H1 (cell line): Measurements from ENCODE around the gene MGAT5. TPM values are rescaled to one million over a fixed set of nuclear protein-coding genes. Genes with fewer than 3 reads are reported as not detected.

Source experiments
- CTCF ChIA-PET: fragments of 300-600 bp; sonication (Branson Sonifier 250); formaldehyde crosslinking; loops from one replicate; lab custom pipeline; 2021; ENCODE audit not compliant: partially characterized antibody; lab: Charles Lee
- POLR2A ChIA-PET: fragments of 300-600 bp; sonication (Branson Sonifier 250); formaldehyde crosslinking; loops from one replicate; lab custom pipeline; 2021; ENCODE audit warnings: inconsistent platforms; ENCODE audit not compliant: partially characterized antibody; lab: Charles Lee
- DNase-seq, 2 experiments: peaks; one replicate each; pipeline versions ENCODE4 v3.0.0 to v3.0.0-alpha.2; 2010 to 2022; ENCODE audit warnings: low spot score in 2 of 2, low read depth in 1 of 2, mixed read lengths in 1 of 2
- FAIRE-seq: peaks from 2 replicates; lab custom pipeline; 2011; peaks lifted over from hg19 to GRCh38; lab: Jason Lieb, UNC
- H2AFZ ChIP-seq: 2 replicates; pipeline ENCODE4 v1.8.1; 2012; ENCODE audit warnings: low read length, inconsistent platforms
- H2AK5ac ChIP-seq: 2 replicates; pipeline ENCODE4 v1.6.1; 2013; ENCODE audit warnings: low read depth, low read length
- H2BK120ac ChIP-seq: replicated peaks from 2 replicates; pipeline ENCODE3; 2013; ENCODE audit warnings: low read depth, low read length, inconsistent platforms
- H2BK12ac ChIP-seq: 2 replicates; pipeline ENCODE4 v1.6.1; 2013; ENCODE audit warnings: low read depth, low read length
- H2BK15ac ChIP-seq: 2 replicates; pipeline ENCODE4 v1.6.1; 2013; ENCODE audit warnings: low read length
- H2BK20ac ChIP-seq: 2 replicates; pipeline ENCODE4 v1.6.1; 2013; ENCODE audit warnings: low read length
- H2BK5ac ChIP-seq: 2 replicates; pipeline ENCODE4 v1.6.1; 2013; ENCODE audit warnings: low read depth, low read length
- H3K14ac ChIP-seq: 2 replicates; pipeline ENCODE4 v1.6.1; 2013; ENCODE audit warnings: inconsistent platforms; ENCODE audit not compliant: insufficient read length
- H3K18ac ChIP-seq: 2 replicates; pipeline ENCODE4 v1.6.1; 2013; ENCODE audit warnings: low read length; ENCODE audit errors: extremely low read depth
- H3K23ac ChIP-seq: 2 replicates; pipeline ENCODE4 v1.6.1; 2013; ENCODE audit warnings: inconsistent platforms; ENCODE audit not compliant: insufficient read length
- H3K23me2 ChIP-seq: 2 replicates; pipeline ENCODE4 v1.6.1; 2013; ENCODE audit warnings: low read depth, low read length
- H3K27ac ChIP-seq: 2 replicates; pipeline ENCODE4 v1.6.1; 2011; ENCODE audit warnings: low read depth, low read length, inconsistent platforms
- H3K27me3 ChIP-seq, 4 experiments: replicated peaks in 1 of 4; 1 replicate in 1 of 4; 2 replicates in 3 of 4; pipeline versions ENCODE4 v1.6.1 to v1.8.1; 2011 to 2013; ENCODE audit warnings: low read length in 3 of 4, mild to moderate bottlenecking in 3 of 4, inconsistent platforms in 2 of 4, mixed read lengths in 2 of 4, moderate library complexity in 1 of 4; ENCODE audit not compliant: control insufficient read depth in 3 of 4, insufficient read depth in 3 of 4; ENCODE audit errors: extremely low read depth in 1 of 4
- H3K36me3 ChIP-seq, 4 experiments: 2 replicates each; pipeline versions ENCODE4 v1.6.1 to v1.8.1; 2011 to 2013; ENCODE audit warnings: mild to moderate bottlenecking in 4 of 4, low read length in 3 of 4, moderate library complexity in 2 of 4, control low read depth in 1 of 4, inconsistent platforms in 1 of 4; ENCODE audit not compliant: insufficient read depth in 4 of 4, control insufficient read depth in 2 of 4
- H3K4ac ChIP-seq: replicated peaks from 2 replicates; pipeline ENCODE3; 2013; ENCODE audit warnings: low read length, low read depth, mixed read lengths, inconsistent platforms; ENCODE audit not compliant: insufficient read length
- H3K4me1 ChIP-seq, 4 experiments: replicated peaks in 1 of 4; 1 replicate in 1 of 4; 2 replicates in 3 of 4; pipeline versions ENCODE4 v1.6.1 to v1.8.1; 2011 to 2013; ENCODE audit warnings: low read length in 3 of 4, inconsistent platforms in 2 of 4, mixed read lengths in 1 of 4; ENCODE audit not compliant: insufficient read depth in 4 of 4, control insufficient read depth in 3 of 4
- H3K4me2 ChIP-seq, 2 experiments: 2 replicates each; pipeline versions ENCODE4 v1.6.1 to v1.8.1; 2011 to 2013; ENCODE audit warnings: low read depth in 2 of 2, low read length in 2 of 2, control low read depth in 1 of 2, inconsistent platforms in 1 of 2, mild to moderate bottlenecking in 1 of 2; ENCODE audit not compliant: insufficient read depth in 1 of 2
- H3K4me3 ChIP-seq, 4 experiments: fragments of 200-600, 300-600 bp in 1 of 4; sonication (generic), shearing (Covaris generic), sonication (Bioruptor Twin) in 1 of 4; 2 replicates each; pipeline versions ENCODE4 v1.5.1 to v1.8.1; 2011 to 2016; ENCODE audit warnings: low read length in 4 of 4, low read depth in 3 of 4, control low read depth in 2 of 4, inconsistent platforms in 2 of 4, mild to moderate bottlenecking in 2 of 4, mixed read lengths in 1 of 4, moderate library complexity in 1 of 4; ENCODE audit not compliant: insufficient read depth in 2 of 4; ENCODE audit errors: extremely low read depth in 1 of 4
- H3K56ac ChIP-seq: replicated peaks from 2 replicates; pipeline ENCODE3; 2013; ENCODE audit warnings: low read depth, mild to moderate bottlenecking, mixed read lengths, low read length, inconsistent platforms; ENCODE audit not compliant: insufficient read length
- H3K79me1 ChIP-seq: 2 replicates; pipeline ENCODE4 v1.6.1; 2013; ENCODE audit warnings: low read depth, low read length, control low read depth
- H3K79me2 ChIP-seq, 2 experiments: 2 replicates each; pipeline versions ENCODE4 v1.6.1 to v1.8.1; 2012 to 2013; ENCODE audit warnings: low read length in 2 of 2, mild to moderate bottlenecking in 2 of 2, inconsistent platforms in 1 of 2; ENCODE audit not compliant: insufficient read depth in 2 of 2, control insufficient read depth in 1 of 2
- H3K9ac ChIP-seq, 4 experiments: replicated peaks in 1 of 4; 1 replicate in 1 of 4; 2 replicates in 3 of 4; pipeline versions ENCODE4 v1.6.1 to v1.8.1; 2011 to 2013; ENCODE audit warnings: low read depth in 3 of 4, low read length in 3 of 4, control low read depth in 2 of 4, mild to moderate bottlenecking in 2 of 4, moderate library complexity in 2 of 4, inconsistent platforms in 1 of 4; ENCODE audit errors: extremely low read depth in 1 of 4
- H3K9me3 ChIP-seq, 2 experiments: 2 replicates each; pipeline versions ENCODE4 v1.6.1 to v1.8.1; 2012 to 2013; ENCODE audit warnings: mild to moderate bottlenecking in 2 of 2, moderate library complexity in 2 of 2, control low read depth in 1 of 2, inconsistent platforms in 1 of 2, low read depth in 1 of 2, low read length in 1 of 2, mixed read lengths in 1 of 2; ENCODE audit not compliant: insufficient read depth in 2 of 2
- H4K20me1 ChIP-seq, 2 experiments: replicated peaks in 1 of 2; 2 replicates each; pipeline versions ENCODE3 to v1.8.1; 2011 to 2013; ENCODE audit warnings: inconsistent platforms in 2 of 2, low read length in 2 of 2, mild to moderate bottlenecking in 1 of 2; ENCODE audit not compliant: insufficient read depth in 2 of 2, control insufficient read depth in 1 of 2
- H4K5ac ChIP-seq: 2 replicates; pipeline ENCODE4 v1.6.1; 2013; ENCODE audit warnings: low read length, low read depth, mixed read lengths, inconsistent platforms; ENCODE audit not compliant: insufficient read length
- H4K8ac ChIP-seq: 2 replicates; pipeline ENCODE4 v1.8.0; 2013; ENCODE audit warnings: mild to moderate bottlenecking, moderate library complexity, low read length, inconsistent platforms; ENCODE audit not compliant: insufficient read depth; ENCODE audit errors: extremely low read depth
- H4K91ac ChIP-seq: replicated peaks from 2 replicates; pipeline ENCODE3; 2013; ENCODE audit warnings: low read length, mixed read lengths, inconsistent platforms; ENCODE audit not compliant: insufficient read length
- ATF3 ChIP-seq: IDR thresholded peaks from 2 replicates; pipeline ENCODE4 v1.6.1; 2011; ENCODE audit warnings: low read depth, mild to moderate bottlenecking, low read length; ENCODE audit not compliant: insufficient read depth
- CBX5 ChIP-seq: fragments of 300-800, 300-1000 bp; sonication (generic); IDR thresholded peaks from 2 replicates; pipeline ENCODE4 v1.7.1; 2016; ENCODE audit warnings: antibody characterized with exemption, low read length, low read depth
- CBX8 ChIP-seq: fragments of 300-800, 300-1000 bp; sonication (generic); IDR thresholded peaks from 2 replicates; pipeline ENCODE4 v1.7.1; 2016; ENCODE audit warnings: low read depth, low read length, borderline replicate concordance
- CHD1 ChIP-seq: IDR thresholded peaks from 2 replicates; pipeline ENCODE4 v1.6.1; 2012; ENCODE audit warnings: low read depth, low read length, improper control_type of control experiment
- CHD2 ChIP-seq: IDR thresholded peaks from 2 replicates; pipeline ENCODE4 v1.6.1; 2012; ENCODE audit warnings: low read length, improper control_type of control experiment
- E2F6 ChIP-seq: IDR thresholded peaks from 2 replicates; pipeline ENCODE4 v1.6.1; 2012; ENCODE audit warnings: inconsistent platforms
- KDM4A ChIP-seq: IDR thresholded peaks from one replicate; pipeline ENCODE4 v1.7.1; 2012; ENCODE audit warnings: low read depth, mild to moderate bottlenecking, moderate library complexity, low read length, inconsistent platforms; ENCODE audit not compliant: severe bottlenecking
- POLR2AphosphoS5 ChIP-seq: IDR thresholded peaks from 2 replicates; pipeline ENCODE4 v1.6.1; 2011; ENCODE audit warnings: low read depth, low read length
- POU5F1 ChIP-seq: IDR thresholded peaks from 2 replicates; pipeline ENCODE4 v1.6.1; 2011; ENCODE audit warnings: low read depth, mild to moderate bottlenecking, low read length, moderate library complexity
- RNF2 ChIP-seq: fragments of 200-900, 300-1000 bp; sonication (generic); IDR thresholded peaks from 2 replicates; pipeline ENCODE4 v1.7.1; 2016; ENCODE audit warnings: borderline replicate concordance, low read depth, mild to moderate bottlenecking, antibody characterized with exemption, low read length; ENCODE audit not compliant: poor library complexity, severe bottlenecking; ENCODE audit errors: missing control alignments
- SRF ChIP-seq: IDR thresholded peaks from 2 replicates; pipeline ENCODE4 v1.6.1; 2011; ENCODE audit warnings: mild to moderate bottlenecking, low read depth, low read length, moderate library complexity
- WGBS, 2 experiments: shearing (Covaris generic) in 1 of 2; methylation state at CpG; one replicate each; pipeline versions ENCODE4 v1.1.6 to v1.1.7; 2013 to 2015; ENCODE audit warnings: low lambda C conversion rate in 2 of 2, mixed read lengths in 2 of 2, inconsistent platforms in 1 of 2, low coverage in 1 of 2, missing lambda C conversion rate in 1 of 2; ENCODE audit not compliant: insufficient replicate concordance in 2 of 2, insufficient coverage in 1 of 2, insufficient read length in 1 of 2; ENCODE audit errors: extremely low coverage in 1 of 2, missing lambda C conversion rate in 1 of 2; 5-methylcytosine and 5-hydroxymethylcytosine counted together
- polyA plus RNA-seq, 7 experiments: library from polyadenylated mRNA; depleted of rRNA in 3 of 7; stranded (reverse) in 5 of 7; unstranded in 2 of 7; fragments of >200 nt in 5 of 7; fragments of 200-250 nt in 2 of 7; gene quantifications; 1 replicate in 5 of 7; 2 replicates in 1 of 7; 4 replicates in 1 of 7; pipeline versions ENCODE4 v1.2.1 to v1.2.3, GENCODE V29; 2011 to 2013; ENCODE audit warnings: missing spikeins in 2 of 7, mixed read lengths in 2 of 7
- total RNA-seq: library from RNA; stranded (reverse); fragmentation: NEBNext Ultra II Directional; extraction: Animal tissue kit (Norgen Biotek cat#: 25700); gene quantifications from 2 replicates; pipeline ENCODE4 v1.2.1, GENCODE V29; 2021

The MGAT5 gene
- total and polyA plus RNA-seq, 2 of the 8 experiments (the other 6 are each of a cell fraction or from before 2014, with no cell fraction given) = 11.2 to 49.2 TPM

GRCh38 chr2:134261398-134262131, 7.7 kb downstream of the MGAT5 start:
- Histone ChIP-seq H3K27ac (no peak overlapping the region), H3K27me3 (no peaks in the 10 kb centered on the region), H2AFZ (no peak overlapping the region), H2BK12ac (0 out of 2 replicates have a peak overlapping the region, but pooled peaks have one; percentile 88), H2BK20ac (no peak overlapping the region), H3K9me3 (no peaks in the 10 kb centered on the region), H3K23ac (no peak overlapping the region), H2AK5ac (peak overlapping the region; percentile 84), H3K4me1 (peaks cover 3 to 11% (median 8%) of the 10 kb centered on the region in 4 experiments; a peak in 6 of 7 replicates), H4K8ac (no peak overlapping the region), H3K9ac (no peak overlapping the region; a peak in 1 of 7 replicates), H4K91ac (no peak overlapping the region), H3K36me3 (no peaks in the 10 kb centered on the region; a peak in 1 of 8 replicates), H4K20me1 (peaks cover 0 to 15% of the 10 kb centered on the region in 2 experiments), H4K5ac (no peak overlapping the region), H3K79me2 (peaks cover 0 to 24% of the 10 kb centered on the region in 2 experiments; a peak in 1 of 4 replicates), H2BK5ac (peak overlapping the region; percentile 61; the same call in 1 of the 2 replicates), H3K18ac (no peak overlapping the region), H3K56ac (no peak overlapping the region), H3K4ac (no peak overlapping the region), H3K14ac (no peak overlapping the region), H3K4me3 (no peak overlapping the region), H3K4me2 (peak overlapping the region; percentile 31 to 46), H2BK120ac (no peak overlapping the region), H3K79me1 (peaks cover 7% of the 10 kb centered on the region), H3K23me2 (no peaks in the 10 kb centered on the region), H2BK15ac (no peak overlapping the region)
- DNase-seq (peak in 1 of 2 experiments; percentile 7), FAIRE-seq (no peak)
- 87% methylated on average over 6 of the region's 6 CpGs; no CpG with 5 or more reads in 1 of the 2 experiments for WGBS, 2 experiments
- CTCF ChIA-PET = interaction anchor here (0.8 to 4.2 kb wide), 12 partner anchors 9 to 190 kb away, joined by 3 to 29 read pairs (median 4); no protein-coding TSS in a partner anchor
- POLR2A ChIA-PET = no interaction called here
- no peak for TF ChIP-seq E2F6
- TF ChIP-seq CHD1 = no peak
- TF ChIP-seq CHD2 = no peak
- no peak for TF ChIP-seq POLR2AphosphoS5
- TF ChIP-seq SRF = no peak
- no peak for TF ChIP-seq POU5F1
- TF ChIP-seq RNF2 = no peak
- TF ChIP-seq CBX8 = no peak
- TF ChIP-seq KDM4A = no peak
- no peak for TF ChIP-seq ATF3
- no peak for TF ChIP-seq CBX5
